A673 (cell line): ENCODE measurements around the gene SARS1. TPM values are rescaled to one million over a fixed set of nuclear protein-coding genes. Genes with fewer than 3 reads are reported as not detected.
A peak's percentile ranks its signal among the peaks of the same experiment; 100 is the strongest.

Experiments
- BruUV-seq: library from RNA; stranded (reverse); fragments of 400-500 nt; replicated peaks from 2 replicates; lab custom pipeline; 2021; lab: Mats Ljungman, UMichigan
- CTCF ChIA-PET: fragments of 300-600 bp; sonication (Branson Sonifier 250); formaldehyde crosslinking; loops from one replicate; lab custom pipeline; 2022; ENCODE audit warnings: antibody characterized with exemption; lab: Charles Lee
- POLR2A ChIA-PET: fragments of 300-600 bp; sonication (Branson Sonifier 250); formaldehyde crosslinking; loops from one replicate; lab custom pipeline; 2022; ENCODE audit warnings: antibody characterized with exemption; ENCODE audit not compliant: low non-redundant PET; lab: Charles Lee
- DNase-seq: peaks from one replicate; pipeline ENCODE4 v3.0.0-alpha.2; 2015; ENCODE audit warnings: low spot score
- H3K27ac ChIP-seq: fragments of 200-600 bp; sonication (generic); 2 replicates; pipeline ENCODE4 v1.5.1; 2016; ENCODE audit warnings: mixed run types, low read depth, mild to moderate bottlenecking, mixed read lengths, antibody characterized with exemption, low read length; ENCODE audit not compliant: poor library complexity, severe bottlenecking
- H3K27me3 ChIP-seq: fragments of 200-600 bp; sonication (generic); replicated peaks from 2 replicates; pipeline ENCODE4 v1.6.1; 2017; ENCODE audit warnings: mixed run types, low read depth, mild to moderate bottlenecking, mixed read lengths, antibody characterized with exemption, low read length; ENCODE audit not compliant: insufficient read depth, poor library complexity
- H3K36me3 ChIP-seq: fragments of 200-600 bp; sonication (generic); 2 replicates; pipeline ENCODE4 v1.6.1; 2016; ENCODE audit warnings: mixed run types, mild to moderate bottlenecking, mixed read lengths, antibody characterized with exemption, low read length; ENCODE audit not compliant: insufficient read depth, poor library complexity, severe bottlenecking
- H3K4me1 ChIP-seq: fragments of 200-600 bp; sonication (generic); 2 replicates; pipeline ENCODE4 v1.6.1; 2017; ENCODE audit warnings: mixed run types, mild to moderate bottlenecking, mixed read lengths, antibody characterized with exemption, low read length; ENCODE audit not compliant: insufficient read depth, poor library complexity, severe bottlenecking
- H3K4me3 ChIP-seq: fragments of 200-600 bp; sonication (generic); 2 replicates; pipeline ENCODE4 v1.5.1; 2016; ENCODE audit warnings: low read depth, mixed run types, mild to moderate bottlenecking, mixed read lengths, low read length; ENCODE audit not compliant: poor library complexity, severe bottlenecking
- H3K9me3 ChIP-seq: fragments of 200-600 bp; sonication (generic); 2 replicates; pipeline ENCODE4 v1.6.1; 2016; ENCODE audit warnings: mixed run types, low read depth, mild to moderate bottlenecking, mixed read lengths, antibody characterized with exemption, low read length; ENCODE audit not compliant: poor library complexity, severe bottlenecking
- EZH2 ChIP-seq: fragments of 200-600 bp; sonication (generic); IDR thresholded peaks from 2 replicates; pipeline ENCODE4 v1.6.1; 2017; ENCODE audit warnings: borderline replicate concordance, low read depth, mild to moderate bottlenecking, mixed read lengths, antibody characterized with exemption, low read length; ENCODE audit not compliant: poor library complexity, severe bottlenecking
- intact Hi-C: fragments of 100-400 bp; cut with micrococcal nuclease; formaldehyde crosslinking; loops from one replicate; pipeline ENCODE4 v1.10.0; 2022; ENCODE audit not compliant: unreplicated experiment
- total RNA-seq: library from RNA; stranded (reverse); gene quantifications from 2 replicates; pipeline ENCODE4 v1.2.3, GENCODE V29; 2021
- TF ChIP-seq, protein P1 (sequence below): fragments of 300-800, 200-600 bp; sonication (generic); conservative IDR thresholded peaks from 2 replicates; pipeline ENCODE4 v1.5.1; 2017; ENCODE audit warnings: low read depth, mild to moderate bottlenecking, antibody characterized with exemption, low read length, moderate library complexity, mixed read lengths

SARS1 gene
- total RNA-seq, 1 experiment from 2014 or later, result 259 TPM

DNA sequence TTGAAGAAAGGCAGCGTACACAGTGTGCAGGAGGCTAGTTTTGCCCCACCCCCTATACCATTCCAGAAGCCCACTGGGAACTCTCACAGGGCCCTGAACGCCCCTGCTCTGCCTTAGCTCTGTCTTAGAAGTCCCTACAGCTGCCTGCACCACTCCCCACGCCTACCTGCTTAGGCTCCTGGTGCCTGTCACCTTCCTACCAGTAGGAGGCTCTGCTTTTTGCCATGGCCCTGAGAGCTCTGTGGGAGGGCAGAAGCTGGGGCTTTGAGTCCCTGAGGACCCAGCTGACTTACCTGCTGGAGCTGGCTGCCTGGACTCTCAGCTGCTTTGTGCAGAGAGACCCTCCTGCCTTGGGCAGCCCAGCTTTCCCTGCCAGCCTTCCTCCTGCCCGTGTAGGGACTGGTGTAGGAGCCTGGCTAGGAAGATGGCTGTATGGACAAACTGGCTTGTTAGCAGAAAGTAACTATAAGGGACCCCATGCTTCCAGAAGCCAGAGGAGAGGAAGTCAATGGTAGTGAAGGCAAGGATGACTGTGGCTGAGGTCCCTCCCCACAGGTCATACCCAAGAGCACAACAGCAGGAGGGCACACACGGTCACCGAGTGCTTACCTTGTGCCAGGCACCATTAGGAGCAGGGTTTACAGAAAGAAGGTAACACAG is 25.8 kb downstream of the SARS1 start:
- H3K9me3 ChIP-seq, result no peaks in the 10 kb centered on the region
- no peak overlapping the region for H3K4me3 ChIP-seq
- peaks cover 26% of the 10 kb centered on the region for H3K4me1 ChIP-seq
- intact Hi-C loops, result loop anchor here (1.0 kb wide), 1 partner anchor 10 kb away; the partner anchor contains the start of gene CELSR2
- TF ChIP-seq, protein P1, sequence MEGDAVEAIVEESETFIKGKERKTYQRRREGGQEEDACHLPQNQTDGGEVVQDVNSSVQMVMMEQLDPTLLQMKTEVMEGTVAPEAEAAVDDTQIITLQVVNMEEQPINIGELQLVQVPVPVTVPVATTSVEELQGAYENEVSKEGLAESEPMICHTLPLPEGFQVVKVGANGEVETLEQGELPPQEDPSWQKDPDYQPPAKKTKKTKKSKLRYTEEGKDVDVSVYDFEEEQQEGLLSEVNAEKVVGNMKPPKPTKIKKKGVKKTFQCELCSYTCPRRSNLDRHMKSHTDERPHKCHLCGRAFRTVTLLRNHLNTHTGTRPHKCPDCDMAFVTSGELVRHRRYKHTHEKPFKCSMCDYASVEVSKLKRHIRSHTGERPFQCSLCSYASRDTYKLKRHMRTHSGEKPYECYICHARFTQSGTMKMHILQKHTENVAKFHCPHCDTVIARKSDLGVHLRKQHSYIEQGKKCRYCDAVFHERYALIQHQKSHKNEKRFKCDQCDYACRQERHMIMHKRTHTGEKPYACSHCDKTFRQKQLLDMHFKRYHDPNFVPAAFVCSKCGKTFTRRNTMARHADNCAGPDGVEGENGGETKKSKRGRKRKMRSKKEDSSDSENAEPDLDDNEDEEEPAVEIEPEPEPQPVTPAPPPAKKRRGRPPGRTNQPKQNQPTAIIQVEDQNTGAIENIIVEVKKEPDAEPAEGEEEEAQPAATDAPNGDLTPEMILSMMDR, result peak; percentile 69
- no peak for TF ChIP-seq EZH2
- H3K27me3 ChIP-seq, result no peaks in the 10 kb centered on the region
- no TSS peak for BruUV-seq
- peak; percentile 60 for DNase-seq
- peak overlapping the region; percentile 49 for H3K27ac ChIP-seq
- CTCF ChIA-PET, result interaction anchor here (0.6 to 1.1 kb wide), 4 partner anchors 10 to 160 kb away, joined by 3 to 8 read pairs (median 6); partner anchors contain the start of gene CELSR2
- H3K36me3 ChIP-seq, result peaks cover 45% of the 10 kb centered on the region
- POLR2A ChIA-PET, result interaction anchor here (1.0 to 1.1 kb wide), 2 partner anchors 10 to 25 kb away, joined by 3 to 5 read pairs; no protein-coding TSS in a partner anchor

DNA sequence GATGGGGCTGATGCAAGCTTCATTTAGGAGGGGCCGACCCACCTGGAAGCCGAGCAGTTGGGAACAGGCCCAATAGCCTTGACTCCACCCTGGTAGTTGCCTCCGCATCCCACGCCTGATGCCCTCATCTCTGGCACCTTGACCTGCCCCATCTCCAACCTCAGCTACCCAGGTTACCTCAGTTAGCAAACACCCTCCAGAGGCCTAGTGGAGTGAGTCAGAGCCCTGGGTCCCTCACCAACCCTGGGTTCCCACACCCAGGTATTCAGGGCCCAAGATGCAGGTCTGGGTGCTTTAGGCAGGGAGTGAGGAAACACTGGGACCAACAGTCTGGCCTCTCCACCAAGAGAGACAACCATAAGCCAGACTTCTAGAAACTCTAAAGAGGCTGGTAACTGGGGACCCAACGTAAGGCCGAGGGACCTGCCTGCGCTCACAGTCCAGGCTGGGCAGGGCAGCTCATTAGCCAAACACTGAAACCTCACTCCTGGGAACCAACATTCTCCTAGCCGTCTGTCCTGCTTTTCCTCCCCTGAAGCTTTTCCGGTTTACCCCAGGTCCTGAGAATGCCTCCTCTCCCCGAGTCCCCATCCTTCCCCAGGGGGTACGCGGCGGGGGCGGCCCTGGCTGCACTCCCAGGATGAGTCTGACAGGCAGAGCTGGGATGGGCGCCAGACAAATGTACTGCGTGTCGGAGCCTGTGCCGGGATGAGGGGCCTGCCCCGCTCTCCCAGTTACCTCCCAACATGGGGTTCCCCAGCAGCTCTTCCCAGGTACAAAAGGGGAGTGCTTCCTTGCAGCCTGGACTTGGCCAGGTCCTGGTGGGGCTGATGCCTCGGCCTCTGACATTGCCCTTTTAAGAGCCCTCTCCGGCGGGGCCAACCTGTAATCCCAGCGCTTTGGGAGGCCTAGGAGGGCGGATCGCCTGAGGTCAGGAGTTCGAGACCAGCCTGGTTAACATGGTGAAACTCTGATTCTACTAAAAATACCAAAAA is 26.7 kb downstream of the SARS1 start:
- Histone ChIP-seq H3K9me3 (no peaks in the 10 kb centered on the region), H3K36me3 (peaks cover 38% of the 10 kb centered on the region), H3K4me3 (no peak overlapping the region), H3K27ac (peak overlapping the region; percentile 49), H3K4me1 (peaks cover 26% of the 10 kb centered on the region), H3K27me3 (no peaks in the 10 kb centered on the region)
- ChIA-PET CTCF (interaction anchor here (0.6 to 1.1 kb wide), 4 partner anchors 9 to 159 kb away, joined by 3 to 7 read pairs (median 4); partner anchors contain the start of gene CELSR2), POLR2A (interaction anchor here (0.5 to 1.1 kb wide), 2 partner anchors 11 to 14 kb away, joined by 3 read pairs; no protein-coding TSS in a partner anchor)
- TF ChIP-seq, protein P1, result no peak
- no peak for TF ChIP-seq EZH2
- DNase-seq, result peak; percentile 94
- no TSS peak for BruUV-seq
- intact Hi-C loops, result loop anchor here (1.0 kb wide), 1 partner anchor 9 kb away; the partner anchor contains the start of gene CELSR2

DNA sequence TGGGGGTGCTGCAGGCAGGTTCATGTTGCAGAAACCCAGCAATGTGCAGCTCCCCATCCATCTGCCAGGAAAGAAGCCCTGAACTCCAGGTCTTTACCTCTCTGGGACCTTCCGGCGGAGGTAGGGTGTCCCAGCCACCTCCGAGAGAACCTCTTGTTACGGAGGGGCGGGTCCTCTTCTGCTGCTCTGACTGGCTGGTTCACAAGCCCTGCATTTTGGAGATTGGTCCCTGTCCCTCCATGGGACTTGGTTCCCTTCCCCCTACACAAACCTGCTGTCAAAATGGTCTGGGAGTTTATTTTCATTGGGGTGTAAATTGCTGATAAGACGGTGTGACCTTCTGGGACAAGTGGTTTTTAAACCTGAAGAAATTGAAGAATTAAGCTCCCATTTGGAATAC is 27.6 kb downstream of the SARS1 start:
- no peak overlapping the region for H3K27ac ChIP-seq
- TF ChIP-seq, protein P1, result no peak
- TF ChIP-seq EZH2, result no peak
- intact Hi-C loops, result no loop called here
- peaks cover 29% of the 10 kb centered on the region for H3K36me3 ChIP-seq
- H3K27me3 ChIP-seq, result no peaks in the 10 kb centered on the region
- POLR2A ChIA-PET, result interaction anchor here (0.7 kb wide), 2 partner anchors 178 to 708 kb away, joined by 6 to 9 read pairs; no protein-coding TSS in a partner anchor
- no TSS peak for BruUV-seq
- H3K4me1 ChIP-seq, result peaks cover 26% of the 10 kb centered on the region
- no peak overlapping the region for H3K4me3 ChIP-seq
- no peaks in the 10 kb centered on the region for H3K9me3 ChIP-seq
- DNase-seq, result no peak
- CTCF ChIA-PET, result interaction anchor here (1.0 kb wide), 1 partner anchor 40 kb away, joined by 3 read pairs; no protein-coding TSS in a partner anchor
